ENCODE results near the gene PSENEN.

GRCh38 chr19:35710784-35711723 lies 34.4 kb upstream of the PSENEN start:
- TF ChIP-seq CTCF (IDR thresholded peaks at IDR 0.05): no peak
- no peak for TF ChIP-seq POLR2A (IDR thresholded peaks at IDR 0.05)
- no peak for TF ChIP-seq POLR2AphosphoS5 (IDR thresholded peaks at IDR 0.05)
